ENCODE data around the gene ZNF880. TPM values are rescaled to one million over a fixed set of nuclear protein-coding genes. Genes with fewer than 3 reads are reported as not detected.
"Not testable (repeated sequence)": the region's sequence is repeated elsewhere in the genome, so short reads cannot be mapped to it uniquely, and the experiment has no call there.

The ZNF880 gene
- total RNA-seq, 2 donors from 2014 or later = 28.1 TPM

DNA sequence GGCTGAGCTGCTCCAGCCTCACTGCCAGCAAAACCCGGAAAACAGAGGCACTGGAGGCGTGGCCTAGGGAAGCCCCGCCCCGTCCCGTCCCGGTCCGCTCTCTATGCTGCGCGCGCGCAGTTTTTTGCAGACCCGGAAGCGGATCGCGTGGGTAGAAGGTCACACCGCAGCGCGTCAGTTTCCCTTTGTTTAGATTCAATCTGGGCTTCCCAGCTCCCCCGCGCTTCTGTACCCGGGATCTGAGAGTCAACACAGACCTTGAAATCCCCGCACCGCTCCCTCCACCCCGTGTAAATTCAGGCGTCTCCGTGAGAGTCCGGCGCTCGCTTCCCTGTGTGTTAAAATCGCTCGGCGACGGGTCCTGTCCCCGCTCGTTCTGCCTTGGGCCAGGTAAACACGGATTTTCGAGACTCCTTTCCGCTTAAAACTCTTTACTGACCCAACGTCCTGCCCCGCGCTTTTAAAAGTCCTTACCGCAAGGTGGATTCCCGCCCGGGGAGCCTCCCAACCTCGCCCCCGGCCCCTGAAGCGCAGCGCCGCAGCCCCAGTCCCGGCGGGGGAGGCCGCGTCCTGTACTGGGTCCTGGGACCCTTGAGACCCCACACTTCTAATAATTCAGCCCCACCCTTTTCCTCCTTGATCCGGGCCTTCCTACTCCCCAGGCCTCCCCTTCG lies 33.5 kb upstream of the ZNF880 start, which contains the start of gene ZNF610:
Gene ZNF610 (plus strand): TSS at position 127 of the 674 bp plus-strand sequence. CDS start 12,930 bp downstream, outside the sequence.
- intact Hi-C loops (cut with DNase I) = loop anchor here (5.0 kb wide), 1 partner anchor 39 kb away; the partner anchor contains the start of gene ZNF480
- Histone ChIP-seq H3K27ac (peak within 1 kb of the TSS; percentile 56 to 80), H3K4me1 (replicated peaks) (no peaks in the 10 kb centered on the region), H3K36me3 (no peaks in the 10 kb centered on the region), H3K9me3 (peaks cover 7% of the 10 kb centered on the region), H3K27me3 (replicated peaks; ENCODE audit: insufficient read depth) (no peaks in the 10 kb centered on the region), H3K4me3 (peak within 1 kb of the TSS; percentile 57 to 79)
- TF ChIP-seq POLR2A (IDR thresholded peaks at IDR 0.05) = peak; percentile 53
- TF ChIP-seq, protein P1, sequence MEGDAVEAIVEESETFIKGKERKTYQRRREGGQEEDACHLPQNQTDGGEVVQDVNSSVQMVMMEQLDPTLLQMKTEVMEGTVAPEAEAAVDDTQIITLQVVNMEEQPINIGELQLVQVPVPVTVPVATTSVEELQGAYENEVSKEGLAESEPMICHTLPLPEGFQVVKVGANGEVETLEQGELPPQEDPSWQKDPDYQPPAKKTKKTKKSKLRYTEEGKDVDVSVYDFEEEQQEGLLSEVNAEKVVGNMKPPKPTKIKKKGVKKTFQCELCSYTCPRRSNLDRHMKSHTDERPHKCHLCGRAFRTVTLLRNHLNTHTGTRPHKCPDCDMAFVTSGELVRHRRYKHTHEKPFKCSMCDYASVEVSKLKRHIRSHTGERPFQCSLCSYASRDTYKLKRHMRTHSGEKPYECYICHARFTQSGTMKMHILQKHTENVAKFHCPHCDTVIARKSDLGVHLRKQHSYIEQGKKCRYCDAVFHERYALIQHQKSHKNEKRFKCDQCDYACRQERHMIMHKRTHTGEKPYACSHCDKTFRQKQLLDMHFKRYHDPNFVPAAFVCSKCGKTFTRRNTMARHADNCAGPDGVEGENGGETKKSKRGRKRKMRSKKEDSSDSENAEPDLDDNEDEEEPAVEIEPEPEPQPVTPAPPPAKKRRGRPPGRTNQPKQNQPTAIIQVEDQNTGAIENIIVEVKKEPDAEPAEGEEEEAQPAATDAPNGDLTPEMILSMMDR (IDR thresholded peaks at IDR 0.05) = no peak
- peak; percentile 94 for TF ChIP-seq POLR2AphosphoS5 (IDR thresholded peaks at IDR 0.05)
- peak; percentile 83 for DNase-seq (ENCODE audit: low spot score)
- WGBS = 1% methylated on average over 55 of the region's 55 CpGs

DNA sequence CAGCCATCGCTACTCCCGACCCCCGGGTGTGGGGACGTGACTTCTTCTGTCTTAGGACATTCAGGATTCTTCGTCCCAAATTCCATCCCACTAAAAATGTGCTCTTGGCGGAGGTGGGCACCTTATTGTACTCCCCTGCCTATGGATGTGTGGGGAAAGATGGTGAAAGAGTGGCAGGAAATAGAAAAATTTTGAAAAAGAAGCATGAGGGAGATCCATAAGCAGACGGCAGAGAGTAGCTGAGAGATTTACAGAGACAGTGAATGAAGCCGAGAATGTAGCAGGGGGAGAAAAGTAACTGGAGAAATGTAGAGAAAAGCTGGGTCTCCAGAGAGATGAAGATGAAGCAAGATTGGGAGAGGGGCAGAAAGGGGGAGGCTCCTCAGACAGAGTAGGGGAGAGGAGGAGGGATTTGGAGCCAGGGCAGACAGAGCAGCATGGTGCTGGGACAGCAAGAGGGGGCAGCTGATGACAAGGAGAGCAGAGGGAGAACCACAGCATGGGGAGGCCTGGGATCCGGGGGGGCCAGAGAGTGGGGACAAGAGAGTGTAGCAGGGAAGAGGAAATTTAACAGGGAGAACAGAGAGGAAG lies 32.8 kb upstream of the ZNF880 start:
- Histone ChIP-seq H3K36me3 (no peaks in the 10 kb centered on the region), H3K4me3 (peak overlapping the region; percentile 57 to 79), H3K27me3 (replicated peaks; ENCODE audit: insufficient read depth) (no peaks in the 10 kb centered on the region), H3K4me1 (replicated peaks) (no peaks in the 10 kb centered on the region), H3K9me3 (peaks cover under 1% of the 10 kb centered on the region), H3K27ac (peak overlapping the region; percentile 56 to 80)
- TF ChIP-seq POLR2AphosphoS5 (IDR thresholded peaks at IDR 0.05) = no peak
- TF ChIP-seq, protein P1 (IDR thresholded peaks at IDR 0.05) = no peak
- DNase-seq (ENCODE audit: low spot score) = no peak
- intact Hi-C loops (cut with DNase I) = loop anchor here (5.0 kb wide), 1 partner anchor 40 kb away; the partner anchor contains the start of gene ZNF480
- 3% methylated on average over 9 of the region's 9 CpGs for WGBS

DNA sequence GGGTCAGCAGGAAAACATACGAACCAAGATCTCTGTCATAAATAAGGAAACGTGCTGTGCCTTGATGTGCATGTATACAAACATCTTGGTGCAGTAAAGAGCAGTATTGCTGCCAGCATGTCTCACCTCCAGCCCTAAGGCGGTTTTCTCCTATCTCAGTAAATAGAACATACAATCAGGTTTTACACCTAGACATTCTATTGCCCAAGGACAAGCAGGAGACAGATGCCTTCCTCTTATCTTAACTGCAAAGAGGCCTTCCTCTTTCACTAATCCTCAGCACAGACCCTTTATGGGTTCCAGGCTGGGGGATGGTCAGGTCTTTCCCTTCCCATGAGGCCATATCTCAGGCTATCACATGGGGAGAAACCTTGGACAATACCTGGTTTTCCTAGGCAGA lies 30.7 kb upstream of the ZNF880 start:
- H3K9me3 ChIP-seq; H3K4me1 ChIP-seq (replicated peaks); DNase-seq (ENCODE audit: low spot score); H3K27me3 ChIP-seq (replicated peaks; ENCODE audit: insufficient read depth); H3K36me3 ChIP-seq; H3K4me3 ChIP-seq: not testable (repeated sequence)
- WGBS = 53% methylated on average over 3 of the region's 3 CpGs
- intact Hi-C loops (cut with DNase I) = loop anchor here (5.0 kb wide), 1 partner anchor 42 kb away; the partner anchor contains the start of gene ZNF480
- peak overlapping the region in 1 of 2 donors; percentile 46 for H3K27ac ChIP-seq

DNA sequence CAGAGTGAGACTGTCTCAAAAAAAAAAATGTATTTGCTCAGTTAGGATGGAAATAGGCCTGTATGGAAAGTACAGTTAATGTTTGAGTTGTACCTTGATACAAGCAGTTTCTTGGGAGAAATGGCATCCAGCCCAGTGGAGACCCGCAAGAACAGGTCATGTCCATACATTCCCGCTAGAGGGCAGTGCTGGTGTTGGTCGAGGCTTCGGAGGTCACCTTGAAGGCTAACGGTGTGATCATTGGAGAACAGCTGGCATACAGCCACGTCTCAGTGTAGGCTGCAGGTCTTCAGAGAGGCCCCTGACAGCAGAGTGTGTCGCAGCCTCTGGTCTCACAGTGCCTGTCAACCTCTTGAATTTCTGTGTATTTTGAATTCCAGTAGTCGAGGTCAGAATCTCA lies 26.2 kb upstream of the ZNF880 start:
- intact Hi-C loops (cut with DNase I) = no loop called here
- Histone ChIP-seq H3K4me3 (no peak overlapping the region), H3K4me1 (replicated peaks) (no peaks in the 10 kb centered on the region), H3K27me3 (replicated peaks; ENCODE audit: insufficient read depth) (no peaks in the 10 kb centered on the region), H3K9me3 (no peaks in the 10 kb centered on the region), H3K27ac (no peak overlapping the region), H3K36me3 (no peaks in the 10 kb centered on the region)
- WGBS = 22% methylated on average over 8 of the region's 8 CpGs
- DNase-seq (ENCODE audit: low spot score) = no peak
- no peak for TF ChIP-seq POLR2AphosphoS5 (IDR thresholded peaks at IDR 0.05)
- no peak for TF ChIP-seq POLR2A (IDR thresholded peaks at IDR 0.05)
- TF ChIP-seq, protein P1 (IDR thresholded peaks at IDR 0.05) = peak in 3 of 4 experiments; percentile 19 to 36 (median 24)

DNA sequence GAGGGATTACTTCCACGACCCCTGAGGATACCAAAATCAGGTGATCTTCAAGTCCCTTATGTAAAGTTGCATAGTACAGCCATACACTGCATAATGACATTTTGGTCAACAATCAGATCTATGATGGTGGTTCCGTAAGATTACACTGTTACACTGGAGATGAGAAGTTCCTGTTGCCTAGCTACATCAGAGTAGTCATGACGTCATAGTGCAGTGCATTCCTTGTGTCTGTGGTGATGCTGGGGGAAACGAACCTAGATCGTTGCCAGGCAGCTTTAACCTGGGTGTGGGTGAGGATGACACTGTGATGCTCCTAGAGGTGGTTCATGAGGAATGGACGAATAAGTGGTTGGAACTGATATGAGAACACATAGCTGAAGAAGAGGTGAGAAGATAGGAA lies 24.6 kb upstream of the ZNF880 start:
- Histone ChIP-seq H3K9me3 (no peaks in the 10 kb centered on the region), H3K27me3 (replicated peaks; ENCODE audit: insufficient read depth) (no peaks in the 10 kb centered on the region), H3K4me3 (no peak overlapping the region), H3K36me3 (peaks cover 0 to 1% of the 10 kb centered on the region in 2 donors), H3K27ac (no peak overlapping the region), H3K4me1 (replicated peaks) (no peaks in the 10 kb centered on the region)
- no peak for TF ChIP-seq POLR2AphosphoS5 (IDR thresholded peaks at IDR 0.05)
- no peak for TF ChIP-seq POLR2A (IDR thresholded peaks at IDR 0.05)
- TF ChIP-seq, protein P1 (IDR thresholded peaks at IDR 0.05) = no peak
- DNase-seq (ENCODE audit: low spot score) = no peak
- intact Hi-C loops (cut with DNase I) = no loop called here
- 89% methylated on average over 6 of the region's 6 CpGs for WGBS
